ENCODE measurements around the gene PIGR. TPM values are rescaled to one million over a fixed set of nuclear protein-coding genes. Genes with fewer than 3 reads are reported as not detected.

The PIGR gene
- total RNA-seq, 2 experiments from 2014 or later: not detected

DNA sequence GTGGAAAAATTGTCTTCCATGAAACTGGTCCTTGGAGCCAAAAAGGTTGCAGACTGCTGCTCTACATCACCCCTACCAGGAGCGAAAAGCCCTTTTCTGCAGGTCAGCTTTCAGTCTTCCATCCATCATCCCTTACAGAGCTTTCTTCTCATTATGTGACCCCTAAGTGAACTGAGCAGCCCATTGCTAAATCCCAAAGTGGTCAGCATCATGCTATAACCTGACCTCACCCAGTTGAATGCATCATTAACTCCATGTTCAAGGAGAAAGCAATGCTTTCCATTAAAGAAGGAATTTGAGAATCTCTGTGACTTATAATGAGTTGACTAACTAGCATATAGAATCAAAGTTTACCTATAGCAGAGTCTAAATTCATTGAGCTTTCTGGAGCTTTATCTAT, 59.4 kb downstream of the PIGR start:
- no peak overlapping the region for H3K4me3 Mint-ChIP-seq
- Histone ChIP-seq H3K9me3 (ENCODE audit: control insufficient read depth in 1 of 2, insufficient read depth in 1 of 2, low read length in 2 of 2) (no peaks in the 10 kb centered on the region), H3K27ac (ENCODE audit: low read depth in 1 of 2, low read length in 2 of 2) (no peak overlapping the region), H3K27me3 (ENCODE audit: control insufficient read depth in 1 of 2, insufficient read depth in 2 of 2, low read length in 2 of 2) (no peaks in the 10 kb centered on the region), H3K4me3 (ENCODE audit: low read length) (no peak overlapping the region), H3K4me1 (ENCODE audit: insufficient read depth, low read length) (peaks cover 20% of the 10 kb centered on the region), H3K36me3 (ENCODE audit: insufficient read depth, low read length) (no peaks in the 10 kb centered on the region)
- ATAC-seq (ENCODE audit: poor library complexity) (no peak), DNase-seq (no peak)
- no peaks in the 10 kb centered on the region for H3K27me3 Mint-ChIP-seq
- H3K4me1 Mint-ChIP-seq (ENCODE audit: low read depth): peaks cover 34% of the 10 kb centered on the region
- no peaks in the 10 kb centered on the region for H3K9me3 Mint-ChIP-seq
- intact Hi-C loops (cut with DNase I, micrococcal nuclease): no loop called here
- TF ChIP-seq, protein P1, sequence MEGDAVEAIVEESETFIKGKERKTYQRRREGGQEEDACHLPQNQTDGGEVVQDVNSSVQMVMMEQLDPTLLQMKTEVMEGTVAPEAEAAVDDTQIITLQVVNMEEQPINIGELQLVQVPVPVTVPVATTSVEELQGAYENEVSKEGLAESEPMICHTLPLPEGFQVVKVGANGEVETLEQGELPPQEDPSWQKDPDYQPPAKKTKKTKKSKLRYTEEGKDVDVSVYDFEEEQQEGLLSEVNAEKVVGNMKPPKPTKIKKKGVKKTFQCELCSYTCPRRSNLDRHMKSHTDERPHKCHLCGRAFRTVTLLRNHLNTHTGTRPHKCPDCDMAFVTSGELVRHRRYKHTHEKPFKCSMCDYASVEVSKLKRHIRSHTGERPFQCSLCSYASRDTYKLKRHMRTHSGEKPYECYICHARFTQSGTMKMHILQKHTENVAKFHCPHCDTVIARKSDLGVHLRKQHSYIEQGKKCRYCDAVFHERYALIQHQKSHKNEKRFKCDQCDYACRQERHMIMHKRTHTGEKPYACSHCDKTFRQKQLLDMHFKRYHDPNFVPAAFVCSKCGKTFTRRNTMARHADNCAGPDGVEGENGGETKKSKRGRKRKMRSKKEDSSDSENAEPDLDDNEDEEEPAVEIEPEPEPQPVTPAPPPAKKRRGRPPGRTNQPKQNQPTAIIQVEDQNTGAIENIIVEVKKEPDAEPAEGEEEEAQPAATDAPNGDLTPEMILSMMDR (IDR thresholded peaks at IDR 0.05): no peak
- ChIA-PET POLR2A (interaction anchor here (0.9 to 4.1 kb wide), 5 partner anchors 8 to 18 kb away, joined by 3 to 13 read pairs (median 5); partner anchors contain the start of gene IL24), CTCF (interaction anchor here (0.7 kb wide), 1 partner anchor 26 kb away, joined by 4 read pairs; no protein-coding TSS in a partner anchor)
- no peak overlapping the region for H3K27ac Mint-ChIP-seq
- H3K36me3 Mint-ChIP-seq (ENCODE audit: low read depth): no peaks in the 10 kb centered on the region

DNA sequence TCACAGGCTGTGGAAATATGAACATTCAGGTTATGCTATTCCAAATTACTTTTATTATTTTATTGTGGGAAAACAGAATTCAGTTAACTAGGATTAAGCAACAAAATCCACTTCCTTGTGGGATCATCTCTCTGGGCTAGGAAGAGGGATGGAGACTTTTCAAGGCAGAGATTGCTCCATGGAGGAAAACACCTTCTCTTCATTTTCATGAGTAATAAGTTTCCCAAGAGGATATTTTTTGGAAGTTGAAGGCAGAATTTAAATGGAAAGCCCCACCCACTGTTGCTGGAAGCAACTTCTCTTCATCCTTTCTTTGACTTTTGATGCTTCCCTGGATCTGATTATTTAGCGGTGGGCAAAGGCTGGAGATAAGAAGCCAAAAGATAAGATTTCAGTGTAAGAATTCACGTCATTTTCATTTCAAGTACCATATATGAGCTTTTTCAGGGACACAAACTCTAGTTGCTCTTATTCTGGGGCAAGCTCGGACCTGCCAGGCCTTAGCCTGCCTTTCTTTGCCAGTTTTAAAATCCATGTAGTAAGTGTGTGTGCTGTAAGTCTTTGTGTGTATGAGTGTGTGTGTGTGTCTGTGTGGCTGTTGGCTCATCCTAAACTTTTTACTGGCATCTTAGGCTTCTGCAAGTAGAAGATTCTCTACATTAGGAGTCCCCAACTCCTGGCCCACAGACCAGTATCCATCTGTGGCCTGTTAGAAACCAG, 60.8 kb downstream of the PIGR start:
- TF ChIP-seq, protein P1 (IDR thresholded peaks at IDR 0.05): no peak
- H3K4me3 Mint-ChIP-seq: no peak overlapping the region
- Histone ChIP-seq H3K36me3 (ENCODE audit: insufficient read depth, low read length) (no peaks in the 10 kb centered on the region), H3K4me1 (ENCODE audit: insufficient read depth, low read length) (peaks cover 7% of the 10 kb centered on the region), H3K9me3 (ENCODE audit: control insufficient read depth in 1 of 2, insufficient read depth in 1 of 2, low read length in 2 of 2) (no peaks in the 10 kb centered on the region), H3K27ac (ENCODE audit: low read depth in 1 of 2, low read length in 2 of 2) (no peak overlapping the region), H3K4me3 (ENCODE audit: low read length) (no peak overlapping the region), H3K27me3 (ENCODE audit: control insufficient read depth in 1 of 2, insufficient read depth in 2 of 2, low read length in 2 of 2) (no peaks in the 10 kb centered on the region)
- ChIA-PET CTCF (interaction anchor here (0.8 kb wide), 1 partner anchor 21 kb away, joined by 3 read pairs; no protein-coding TSS in a partner anchor), POLR2A (interaction anchor here (0.7 to 4.1 kb wide), 3 partner anchors 10 to 88 kb away, joined by 3 to 13 read pairs (median 5); no protein-coding TSS in a partner anchor)
- H3K27me3 Mint-ChIP-seq: no peaks in the 10 kb centered on the region
- no peak for ATAC-seq (ENCODE audit: poor library complexity)
- H3K9me3 Mint-ChIP-seq: no peaks in the 10 kb centered on the region
- no peak for DNase-seq
- H3K36me3 Mint-ChIP-seq (ENCODE audit: low read depth): no peaks in the 10 kb centered on the region
- intact Hi-C loops (cut with DNase I, micrococcal nuclease): no loop called here
- no peak overlapping the region for H3K27ac Mint-ChIP-seq
- peaks cover 21% of the 10 kb centered on the region for H3K4me1 Mint-ChIP-seq (ENCODE audit: low read depth)

DNA sequence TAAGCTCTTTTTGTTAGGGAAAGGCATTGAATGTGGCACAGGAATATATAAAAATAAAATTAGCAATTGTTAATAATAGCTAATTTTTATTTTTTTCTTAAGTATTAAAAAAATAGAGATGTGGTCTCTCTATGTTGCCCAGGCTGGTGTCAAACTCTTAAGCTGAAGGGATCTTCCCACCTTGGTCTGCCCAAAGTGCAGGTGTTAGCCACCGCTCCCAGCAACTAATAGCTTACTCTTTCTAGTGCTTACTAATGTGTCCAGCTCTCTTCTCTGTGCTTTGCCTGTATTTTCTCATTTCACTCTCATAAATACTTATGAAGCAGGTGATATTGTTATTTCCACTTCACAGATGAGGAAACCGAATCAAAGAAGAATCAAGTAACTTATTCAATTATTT, 62.4 kb downstream of the PIGR start:
- no peak overlapping the region for H3K27ac Mint-ChIP-seq
- no peak overlapping the region for H3K4me3 ChIP-seq (ENCODE audit: low read length)
- CTCF ChIA-PET: interaction anchor here (0.8 to 0.9 kb wide), 2 partner anchors 19 to 50 kb away, joined by 3 read pairs; no protein-coding TSS in a partner anchor
- H3K4me3 Mint-ChIP-seq: no peak overlapping the region
- ATAC-seq (ENCODE audit: poor library complexity): no peak
- intact Hi-C loops (cut with DNase I, micrococcal nuclease): no loop called here
- H3K36me3 Mint-ChIP-seq (ENCODE audit: low read depth): peaks cover 7% of the 10 kb centered on the region
- no peaks in the 10 kb centered on the region for H3K27me3 ChIP-seq (ENCODE audit: control insufficient read depth in 1 of 2, insufficient read depth in 2 of 2, low read length in 2 of 2)
- peaks cover 5% of the 10 kb centered on the region for H3K4me1 Mint-ChIP-seq (ENCODE audit: low read depth)
- no peaks in the 10 kb centered on the region for H3K4me1 ChIP-seq (ENCODE audit: insufficient read depth, low read length)
- TF ChIP-seq, protein P1 (IDR thresholded peaks at IDR 0.05): no peak
- H3K9me3 Mint-ChIP-seq: peaks cover 4% of the 10 kb centered on the region
- H3K9me3 ChIP-seq (ENCODE audit: control insufficient read depth in 1 of 2, insufficient read depth in 1 of 2, low read length in 2 of 2): no peaks in the 10 kb centered on the region
- no peaks in the 10 kb centered on the region for H3K36me3 ChIP-seq (ENCODE audit: insufficient read depth, low read length)
- POLR2A ChIA-PET: interaction anchor here (0.8 to 2.0 kb wide), 8 partner anchors 11 to 149 kb away, joined by 3 to 8 read pairs (median 4); partner anchors contain the start of gene FCMR
- no peak for DNase-seq
- no peaks in the 10 kb centered on the region for H3K27me3 Mint-ChIP-seq
- H3K27ac ChIP-seq (ENCODE audit: low read depth in 1 of 2, low read length in 2 of 2): no peak overlapping the region

Data from CD4-positive, alpha-beta T cell (primary cell).